ENCODE data around the gene KPNB1. TPM values are rescaled to one million over a fixed set of nuclear protein-coding genes. Genes with fewer than 3 reads are reported as not detected.

Gene KPNB1
- total and polyA plus RNA-seq, 2 of the 8 experiments (the other 6 are each of a cell fraction or from before 2014, with no cell fraction given), result 171 to 625 TPM

DNA sequence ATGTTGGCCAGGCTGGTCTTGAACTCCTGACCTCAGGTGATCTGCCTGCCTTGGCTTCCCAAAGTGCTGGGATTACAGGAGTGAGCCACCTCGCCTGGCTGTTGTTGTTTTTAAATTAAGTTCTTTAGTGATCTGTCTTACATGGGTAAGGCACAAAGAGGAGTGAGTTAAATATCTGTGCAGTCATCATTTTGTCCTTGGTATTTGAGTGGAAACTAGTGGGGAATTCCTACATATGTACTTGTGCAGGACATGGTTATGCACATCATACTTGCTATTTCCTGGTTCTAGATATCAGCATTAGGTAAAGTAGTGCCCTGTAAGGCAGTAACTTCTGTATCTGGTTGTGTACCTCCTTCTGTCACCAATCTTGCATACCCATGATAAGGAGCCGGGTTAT lies 3.7 kb downstream of the KPNB1 start:
- Histone ChIP-seq H3K27me3 (replicated peaks in 1 of 4; ENCODE audit: control insufficient read depth in 3 of 4, extremely low read depth in 1 of 4, insufficient read depth in 3 of 4, low read length in 3 of 4) (no peaks in the 10 kb centered on the region), H3K14ac (ENCODE audit: insufficient read length) (no peak overlapping the region), H3K4me1 (replicated peaks in 1 of 4; ENCODE audit: control insufficient read depth in 3 of 4, insufficient read depth in 4 of 4, low read length in 3 of 4) (peaks cover 0 to 6% (median 3%) of the 10 kb centered on the region in 4 experiments; a peak in 4 of 7 replicates), H3K23ac (ENCODE audit: insufficient read length) (no peak overlapping the region), H3K79me2 (ENCODE audit: control insufficient read depth in 1 of 2, insufficient read depth in 2 of 2, low read length in 2 of 2) (peaks cover 24 to 78% of the 10 kb centered on the region in 2 experiments), H2BK12ac (ENCODE audit: low read depth, low read length) (no peak overlapping the region), H3K9ac (replicated peaks in 1 of 4; ENCODE audit: extremely low read depth in 1 of 4, low read depth in 3 of 4, low read length in 3 of 4) (no peak overlapping the region), H4K5ac (ENCODE audit: insufficient read length, low read depth, low read length) (no peak overlapping the region), H3K4ac (replicated peaks; ENCODE audit: insufficient read length, low read depth, low read length) (no peak overlapping the region), H3K23me2 (ENCODE audit: low read depth, low read length) (peaks cover 4% of the 10 kb centered on the region), H3K56ac (replicated peaks; ENCODE audit: insufficient read length, low read depth, low read length) (no peak overlapping the region), H3K4me2 (ENCODE audit: insufficient read depth in 1 of 2, low read depth in 2 of 2, low read length in 2 of 2) (no peak overlapping the region; a peak in 1 of 4 replicates), H3K27ac (ENCODE audit: low read depth, low read length) (no peak overlapping the region), H2BK5ac (ENCODE audit: low read depth, low read length) (no peak overlapping the region), H2AK5ac (ENCODE audit: low read depth, low read length) (no peak overlapping the region), H2BK20ac (ENCODE audit: low read length) (no peak overlapping the region), H2BK120ac (replicated peaks; ENCODE audit: low read depth, low read length) (no peak overlapping the region), H4K8ac (ENCODE audit: extremely low read depth, insufficient read depth, low read length) (no peak overlapping the region), H4K91ac (replicated peaks; ENCODE audit: insufficient read length, low read length) (no peak overlapping the region), H2BK15ac (ENCODE audit: low read length) (no peak overlapping the region), H3K79me1 (ENCODE audit: low read depth, low read length) (peaks cover 2% of the 10 kb centered on the region; the same call in 1 of the 2 replicates), H3K4me3 (ENCODE audit: extremely low read depth in 1 of 4, insufficient read depth in 2 of 4, low read depth in 3 of 4, low read length in 4 of 4) (no peak overlapping the region), H2AFZ (ENCODE audit: low read length) (no peak overlapping the region), H3K9me3 (ENCODE audit: insufficient read depth in 2 of 2, low read depth in 1 of 2, low read length in 1 of 2) (no peaks in the 10 kb centered on the region), H3K18ac (ENCODE audit: extremely low read depth, low read length) (no peak overlapping the region), H4K20me1 (replicated peaks in 1 of 2; ENCODE audit: control insufficient read depth in 1 of 2, insufficient read depth in 2 of 2, low read length in 2 of 2) (peaks cover 18 to 27% of the 10 kb centered on the region in 2 experiments), H3K36me3 (ENCODE audit: control insufficient read depth in 2 of 4, insufficient read depth in 4 of 4, low read length in 3 of 4) (peaks cover 41 to 74% (median 67%) of the 10 kb centered on the region in 4 experiments)
- DNase-seq (ENCODE audit: low read depth in 1 of 2, low spot score in 2 of 2), result no peak
- WGBS, 2 experiments (ENCODE audit: extremely low coverage in 1 of 2, insufficient coverage in 1 of 2, insufficient read length in 1 of 2, insufficient replicate concordance in 2 of 2, low coverage in 1 of 2, low lambda C conversion rate in 2 of 2, missing lambda C conversion rate in 1 of 2), result 76% methylated on average over 2 of the region's 2 CpGs; no CpG with 5 or more reads in 1 of the 2 experiments
- POLR2A ChIA-PET (ENCODE audit: partially characterized antibody), result interaction anchor here (1.3 to 46.3 kb wide), 2 partner anchors 8 to 28 kb away, joined by 4 to 1575 read pairs; partner anchors contain the start of gene TBKBP1
- no peak for FAIRE-seq
- CTCF ChIA-PET (ENCODE audit: partially characterized antibody), result interaction anchor here (1.1 to 4.4 kb wide), 2 partner anchors 11 to 57 kb away, joined by 4 to 28 read pairs; no protein-coding TSS in a partner anchor
- TF ChIP-seq ATF3 (IDR thresholded peaks at IDR 0.05; ENCODE audit: insufficient read depth, low read depth, low read length) (no peak), GABPA (IDR thresholded peaks at IDR 0.05; ENCODE audit: borderline replicate concordance, insufficient read depth, low read length) (no peak), TCF12 (IDR thresholded peaks at IDR 0.05; ENCODE audit: low read depth, low read length) (no peak), NANOG (IDR thresholded peaks at IDR 0.05; ENCODE audit: insufficient read depth, low read depth, low read length, poor library complexity, severe bottlenecking) (no peak), SP2 (IDR thresholded peaks at IDR 0.05; ENCODE audit: low read length) (no peak), CTBP2 (IDR thresholded peaks at IDR 0.05; ENCODE audit: borderline replicate concordance, insufficient read depth, insufficient read length, low read length) (no peak), POU5F1 (IDR thresholded peaks at IDR 0.05; ENCODE audit: low read depth, low read length) (no peak), SP4 (IDR thresholded peaks at IDR 0.05; ENCODE audit: low read length) (no peak), EP300 (IDR thresholded peaks at IDR 0.05; ENCODE audit: borderline replicate concordance in 1 of 2, low read depth in 2 of 2, low read length in 2 of 2) (no peak), CHD1 (IDR thresholded peaks at IDR 0.05; ENCODE audit: low read depth, low read length) (no peak), JUND (IDR thresholded peaks at IDR 0.05; ENCODE audit: low read length) (no peak), TBP (IDR thresholded peaks at IDR 0.05; ENCODE audit: low read depth, low read length) (no peak), EZH2 (IDR thresholded peaks at IDR 0.05; ENCODE audit: low read depth, low read length, severe bottlenecking) (no peak)
